Measurements from ENCODE around the gene TBC1D4. TPM values are rescaled to one million over a fixed set of nuclear protein-coding genes. Genes with fewer than 3 reads are reported as not detected.

The TBC1D4 gene, protein sequence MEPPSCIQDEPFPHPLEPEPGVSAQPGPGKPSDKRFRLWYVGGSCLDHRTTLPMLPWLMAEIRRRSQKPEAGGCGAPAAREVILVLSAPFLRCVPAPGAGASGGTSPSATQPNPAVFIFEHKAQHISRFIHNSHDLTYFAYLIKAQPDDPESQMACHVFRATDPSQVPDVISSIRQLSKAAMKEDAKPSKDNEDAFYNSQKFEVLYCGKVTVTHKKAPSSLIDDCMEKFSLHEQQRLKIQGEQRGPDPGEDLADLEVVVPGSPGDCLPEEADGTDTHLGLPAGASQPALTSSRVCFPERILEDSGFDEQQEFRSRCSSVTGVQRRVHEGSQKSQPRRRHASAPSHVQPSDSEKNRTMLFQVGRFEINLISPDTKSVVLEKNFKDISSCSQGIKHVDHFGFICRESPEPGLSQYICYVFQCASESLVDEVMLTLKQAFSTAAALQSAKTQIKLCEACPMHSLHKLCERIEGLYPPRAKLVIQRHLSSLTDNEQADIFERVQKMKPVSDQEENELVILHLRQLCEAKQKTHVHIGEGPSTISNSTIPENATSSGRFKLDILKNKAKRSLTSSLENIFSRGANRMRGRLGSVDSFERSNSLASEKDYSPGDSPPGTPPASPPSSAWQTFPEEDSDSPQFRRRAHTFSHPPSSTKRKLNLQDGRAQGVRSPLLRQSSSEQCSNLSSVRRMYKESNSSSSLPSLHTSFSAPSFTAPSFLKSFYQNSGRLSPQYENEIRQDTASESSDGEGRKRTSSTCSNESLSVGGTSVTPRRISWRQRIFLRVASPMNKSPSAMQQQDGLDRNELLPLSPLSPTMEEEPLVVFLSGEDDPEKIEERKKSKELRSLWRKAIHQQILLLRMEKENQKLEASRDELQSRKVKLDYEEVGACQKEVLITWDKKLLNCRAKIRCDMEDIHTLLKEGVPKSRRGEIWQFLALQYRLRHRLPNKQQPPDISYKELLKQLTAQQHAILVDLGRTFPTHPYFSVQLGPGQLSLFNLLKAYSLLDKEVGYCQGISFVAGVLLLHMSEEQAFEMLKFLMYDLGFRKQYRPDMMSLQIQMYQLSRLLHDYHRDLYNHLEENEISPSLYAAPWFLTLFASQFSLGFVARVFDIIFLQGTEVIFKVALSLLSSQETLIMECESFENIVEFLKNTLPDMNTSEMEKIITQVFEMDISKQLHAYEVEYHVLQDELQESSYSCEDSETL (N-terminal part only)
- total RNA-seq (10 to 100 TPM in 2 of 4 donors, 1 to 10 TPM in 2; 7.2 to 15.0 (median 10.1) TPM), polyA plus RNA-seq (1 to 10 TPM; 5.4 to 7.8 (median 5.5) TPM)

DNA sequence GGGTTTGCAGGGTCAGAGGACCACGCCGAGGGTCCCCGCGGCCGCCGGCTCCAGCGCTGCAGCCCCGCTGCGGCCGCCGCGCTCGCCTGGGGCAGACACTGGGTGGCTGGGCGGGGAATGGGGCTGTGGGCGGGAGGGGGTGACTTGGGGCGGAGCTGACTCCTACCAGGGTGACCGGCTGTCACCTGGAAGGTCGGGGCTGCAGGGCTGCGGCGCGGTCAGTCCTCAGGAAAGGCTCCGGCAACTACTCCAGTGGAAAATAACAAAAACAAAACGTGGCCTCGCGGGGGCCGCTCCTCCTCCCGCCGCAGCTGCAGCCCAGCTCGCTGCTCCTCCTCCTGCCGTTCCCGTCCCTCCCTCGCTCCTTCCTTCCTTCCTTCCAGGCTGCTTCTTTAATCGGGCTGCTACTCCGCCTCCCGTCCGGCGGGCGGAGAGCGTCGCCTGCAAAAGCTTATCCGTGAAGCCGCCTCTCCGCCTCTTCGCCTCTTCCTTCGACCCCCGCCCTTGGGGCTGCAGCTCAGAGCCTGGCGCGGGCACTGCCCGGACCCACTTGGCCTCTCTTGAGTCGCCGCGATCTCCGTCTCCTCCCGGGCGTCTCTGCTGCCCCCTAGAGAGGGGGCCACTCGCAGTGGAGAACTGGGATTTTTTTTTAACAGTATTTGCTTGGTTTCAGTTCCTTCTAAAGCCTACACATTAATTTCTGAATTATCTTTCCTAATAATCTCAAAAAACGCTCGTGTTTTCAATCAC, at the start of gene TBC1D4:
TSS of gene TBC1D4 (minus strand) at position 100 of the 750 bp plus-strand sequence. CDS start 402 bp downstream, outside the sequence.
- TF ChIP-seq, protein P1, sequence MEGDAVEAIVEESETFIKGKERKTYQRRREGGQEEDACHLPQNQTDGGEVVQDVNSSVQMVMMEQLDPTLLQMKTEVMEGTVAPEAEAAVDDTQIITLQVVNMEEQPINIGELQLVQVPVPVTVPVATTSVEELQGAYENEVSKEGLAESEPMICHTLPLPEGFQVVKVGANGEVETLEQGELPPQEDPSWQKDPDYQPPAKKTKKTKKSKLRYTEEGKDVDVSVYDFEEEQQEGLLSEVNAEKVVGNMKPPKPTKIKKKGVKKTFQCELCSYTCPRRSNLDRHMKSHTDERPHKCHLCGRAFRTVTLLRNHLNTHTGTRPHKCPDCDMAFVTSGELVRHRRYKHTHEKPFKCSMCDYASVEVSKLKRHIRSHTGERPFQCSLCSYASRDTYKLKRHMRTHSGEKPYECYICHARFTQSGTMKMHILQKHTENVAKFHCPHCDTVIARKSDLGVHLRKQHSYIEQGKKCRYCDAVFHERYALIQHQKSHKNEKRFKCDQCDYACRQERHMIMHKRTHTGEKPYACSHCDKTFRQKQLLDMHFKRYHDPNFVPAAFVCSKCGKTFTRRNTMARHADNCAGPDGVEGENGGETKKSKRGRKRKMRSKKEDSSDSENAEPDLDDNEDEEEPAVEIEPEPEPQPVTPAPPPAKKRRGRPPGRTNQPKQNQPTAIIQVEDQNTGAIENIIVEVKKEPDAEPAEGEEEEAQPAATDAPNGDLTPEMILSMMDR (IDR thresholded peaks at IDR 0.05): peak; percentile 53 to 71 (median 66)
- peak in 3 of 4 donors; percentile 25 to 51 (median 42) for TF ChIP-seq POLR2AphosphoS5 (IDR thresholded peaks at IDR 0.05)
- TF ChIP-seq EP300 (IDR thresholded peaks at IDR 0.05): no peak
- TF ChIP-seq POLR2A (IDR thresholded peaks at IDR 0.05): no peak
- peak; percentile 89 for DNase-seq
- 0 to 1% methylated on average over 58 of the region's 58 CpGs for WGBS, 2 donors
- Histone ChIP-seq H3K27me3 (no peaks in the 10 kb centered on the region), H3K36me3 (no peaks in the 10 kb centered on the region), H3K4me3 (peak within 1 kb of the TSS; percentile 64 to 94 (median 84)), H3K4me1 (peaks cover 0 to 16% (median 13%) of the 10 kb centered on the region in 4 donors), H3K27ac (peak within 1 kb of the TSS; percentile 76 to 84 (median 81)), H3K9me3 (no peaks in the 10 kb centered on the region)
- intact Hi-C loops (cut with DNase I): loop anchor here (1.0 to 2.0 kb wide), 2 partner anchors 67 to 109 kb away; partner anchors contain the start of gene UCHL3

DNA sequence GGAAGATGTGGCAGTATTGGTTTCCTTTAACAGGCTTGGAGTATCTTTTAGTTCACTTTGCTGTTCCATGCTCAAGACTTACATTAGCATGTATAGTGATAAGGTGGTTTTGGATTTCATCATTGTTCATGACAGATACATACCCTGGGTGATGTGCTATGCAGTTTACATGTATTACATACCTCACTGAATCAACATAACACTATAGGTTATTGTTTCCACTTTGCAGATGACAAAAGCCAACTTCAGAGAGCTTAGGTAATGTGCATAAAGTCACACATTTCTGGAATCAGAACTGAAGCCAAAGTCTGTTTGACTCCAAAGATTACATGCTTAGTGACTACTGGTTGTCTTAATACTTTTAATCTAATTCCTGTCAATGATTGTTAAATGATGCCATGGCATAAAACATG, 48.6 kb upstream of the TBC1D4 start:
- DNase-seq: no peak
- intact Hi-C loops (cut with DNase I): no loop called here
- TF ChIP-seq EP300 (IDR thresholded peaks at IDR 0.05) (no peak), POLR2A (IDR thresholded peaks at IDR 0.05) (no peak), POLR2AphosphoS5 (IDR thresholded peaks at IDR 0.05) (no peak)
- TF ChIP-seq, protein P1 (IDR thresholded peaks at IDR 0.05): no peak
- H3K36me3 ChIP-seq: peaks cover 0 to 40% (median 2%) of the 10 kb centered on the region in 4 donors
- peaks cover 0 to 6% (median 0%) of the 10 kb centered on the region in 4 donors for H3K4me1 ChIP-seq
- H3K9me3 ChIP-seq: no peaks in the 10 kb centered on the region
- H3K4me3 ChIP-seq: no peak overlapping the region
- no peaks in the 10 kb centered on the region for H3K27me3 ChIP-seq
- H3K27ac ChIP-seq: no peak overlapping the region

DNA sequence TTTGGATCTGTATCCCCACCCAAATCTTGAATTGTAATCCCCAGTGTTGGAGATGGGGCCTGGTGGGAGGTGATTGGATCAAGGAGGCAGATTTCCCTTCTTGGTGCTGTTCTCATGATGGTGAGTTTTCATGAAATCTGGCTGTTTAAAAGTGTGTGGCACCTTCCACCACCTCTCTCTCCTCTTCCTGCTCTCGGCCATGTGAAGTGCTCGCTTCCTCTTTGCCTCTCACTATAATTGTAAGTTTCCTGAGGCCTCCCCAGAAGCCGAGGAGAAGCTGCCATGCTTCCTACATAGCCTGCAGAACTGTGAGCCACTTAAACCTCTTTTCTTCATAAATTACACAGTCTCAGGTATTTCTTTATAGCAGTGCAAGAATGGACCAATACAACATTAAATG, 40.0 kb upstream of the TBC1D4 start:
- no peak overlapping the region for H3K27ac ChIP-seq
- intact Hi-C loops (cut with DNase I): no loop called here
- no peak for DNase-seq
- no peaks in the 10 kb centered on the region for H3K9me3 ChIP-seq
- peaks cover 0 to 18% (median 8%) of the 10 kb centered on the region in 4 donors for H3K36me3 ChIP-seq
- H3K4me3 ChIP-seq: no peak overlapping the region
- TF ChIP-seq POLR2AphosphoS5 (IDR thresholded peaks at IDR 0.05): no peak
- TF ChIP-seq POLR2A (IDR thresholded peaks at IDR 0.05): no peak
- TF ChIP-seq, protein P1 (IDR thresholded peaks at IDR 0.05): no peak
- no peak for TF ChIP-seq EP300 (IDR thresholded peaks at IDR 0.05)
- H3K4me1 ChIP-seq: no peaks in the 10 kb centered on the region
- WGBS, 2 donors: 73 to 93% methylated on average over 3 of the region's 3 CpGs
- H3K27me3 ChIP-seq: no peaks in the 10 kb centered on the region
